Transverse colon (tissue), 4 donors: ENCODE data around the gene NUP62. TPM values are rescaled to one million over a fixed set of nuclear protein-coding genes. Genes with fewer than 3 reads are reported as not detected.

Experiments used
- DNase-seq: peaks from one replicate; pipeline ENCODE4 v3.0.0-alpha.2; 2019
- H3K27ac ChIP-seq, 4 donors: fragments of 200-600 bp; sonication (generic); 2 replicates each; pipeline ENCODE4 v1.5.1; 2016 to 2018; ENCODE audit warnings: inconsistent platforms in 4 of 4
- H3K27me3 ChIP-seq: fragments of 200-600 bp; sonication (generic); 2 replicates; pipeline ENCODE4 v1.5.1; 2017; ENCODE audit warnings: inconsistent platforms
- H3K36me3 ChIP-seq, 4 donors: fragments of 200-600 bp; sonication (generic); 2 replicates each; pipeline ENCODE4 v1.5.1; 2017 to 2019; ENCODE audit warnings: inconsistent platforms in 4 of 4
- H3K4me1 ChIP-seq, 4 donors: fragments of 200-600 bp; sonication (generic); 2 replicates each; pipeline ENCODE4 v1.5.1; 2017 to 2020; ENCODE audit warnings: inconsistent platforms in 4 of 4
- H3K4me3 ChIP-seq, 4 donors: fragments of 200-600 bp; sonication (generic); 1 replicate in 1 of 4; 2 replicates in 3 of 4; pipeline versions ENCODE4 v1.5.1 to v1.6.1; 2017 to 2019; ENCODE audit warnings: inconsistent platforms in 4 of 4
- H3K9me3 ChIP-seq, 2 donors: fragments of 200-600 bp; sonication (generic); 2 replicates each; pipeline ENCODE4 v1.5.1; 2017 to 2019; ENCODE audit warnings: inconsistent platforms in 2 of 2
- CTCF ChIP-seq, 5 experiments: fragments of 200-600 bp in 3 of 5; fragments of 450-650 bp in 2 of 5; sonication (generic) in 3 of 5; IDR thresholded peaks; 1 replicate in 2 of 5; 2 replicates in 3 of 5; pipeline ENCODE4 v1.5.1; 2016 to 2017; ENCODE audit warnings: antibody characterized with exemption in 5 of 5, inconsistent platforms in 3 of 5, mild to moderate bottlenecking in 2 of 5, moderate library complexity in 1 of 5
- EP300 ChIP-seq: sonication (generic); formaldehyde crosslinking; IDR thresholded peaks from one replicate; pipeline ENCODE4 v1.6.1; 2017; ENCODE audit warnings: antibody characterized with exemption, low read depth
- POLR2A ChIP-seq: fragments of 450-650 bp; IDR thresholded peaks from one replicate; pipeline ENCODE4 v1.6.1; 2016; ENCODE audit warnings: antibody characterized with exemption, mild to moderate bottlenecking, moderate library complexity
- POLR2AphosphoS5 ChIP-seq, 3 donors: sonication (generic); formaldehyde crosslinking; IDR thresholded peaks; one replicate each; pipeline ENCODE4 v1.6.1; 2016; ENCODE audit warnings: antibody characterized with exemption in 3 of 3
- WGBS, 2 donors: methylation state at CpG; one replicate each; pipeline ENCODE4 v1.1.5; 2018; ENCODE audit warnings: low coverage in 1 of 2; 5-methylcytosine and 5-hydroxymethylcytosine counted together
- in situ Hi-C, 4 donors: fragments of 200-750 bp; cut with MboI; loops; one replicate each; pipeline versions ENCODE4 v1.15.0 to v1.15.1; 2017; ENCODE audit warnings: low sequenced_read_pairs in 3 of 4, low pct_ligation_motif_present in 1 of 4, low pct_unique_long_range_greater_than_20kb in 1 of 4
- intact Hi-C: fragments of 100-400 bp; cut with DNase I; formaldehyde crosslinking; loops from one replicate; pipeline ENCODE4 v1.15.1; 2023; ENCODE audit warnings: low total_unique reads
- total RNA-seq, 4 donors: library from RNA; depleted of rRNA; stranded (reverse); fragments of >200 nt; gene quantifications; one replicate each; pipeline ENCODE4 v1.1.0, GENCODE V29; 2016

NUP62 gene
- total RNA-seq, 4 donors from 2014 or later, result 30.3 to 136 (median 32.6) TPM

GRCh38 chr19:49896863-49897621 lies 32.3 kb downstream of the NUP62 start, which contains the start of gene IL4I1:
IL4I1 (minus strand) TSS chr19:49896887; CDS start chr19:49896160, 727 bp downstream.
- intact Hi-C loops, result no loop called here
- H3K9me3 ChIP-seq, result no peaks in the 10 kb centered on the region
- H3K4me3 ChIP-seq, result no peak within 1 kb of the TSS
- H3K36me3 ChIP-seq, result no peaks in the 10 kb centered on the region
- H3K27ac ChIP-seq, result peak within 1 kb of the TSS; percentile 38 to 74 (median 58)
- TF ChIP-seq CTCF (IDR thresholded peaks at IDR 0.05) (no peak), EP300 (no peak)
- DNase-seq, result peak; percentile 45
- 20% methylated on average over 20 of the region's 20 CpGs; no CpG with 5 or more reads in 1 of the 2 donors for WGBS, 2 donors
- no peaks in the 10 kb centered on the region for H3K27me3 ChIP-seq
- in situ Hi-C loops, result no loop called here
- peaks cover 0 to 22% (median 12%) of the 10 kb centered on the region in 4 donors for H3K4me1 ChIP-seq

- no peak for DNase-seq
- H3K4me1 ChIP-seq, result peaks cover 0 to 22% (median 14%) of the 10 kb centered on the region in 4 donors
- H3K9me3 ChIP-seq, result no peaks in the 10 kb centered on the region
- H3K27ac ChIP-seq, result no peak overlapping the region
- in situ Hi-C loops, result no loop called here
- intact Hi-C loops, result no loop called here
- no peaks in the 10 kb centered on the region for H3K36me3 ChIP-seq
- TF ChIP-seq CTCF (IDR thresholded peaks at IDR 0.05), result no peak
- WGBS, 2 donors, result 61% methylated on average over 17 of the region's 17 CpGs; no CpG with 5 or more reads in 1 of the 2 donors
- H3K4me3 ChIP-seq, result no peak overlapping the region
- no peaks in the 10 kb centered on the region for H3K27me3 ChIP-seq
Measured at GRCh38 chr19:49895566-49896297, 33.6 kb downstream of the NUP62 start.

- Histone ChIP-seq H3K9me3 (no peaks in the 10 kb centered on the region), H3K4me3 (no peak overlapping the region), H3K27me3 (no peaks in the 10 kb centered on the region), H3K4me1 (peaks cover 6 to 29% (median 21%) of the 10 kb centered on the region in 4 donors), H3K36me3 (no peaks in the 10 kb centered on the region), H3K27ac (no peak overlapping the region)
- TF ChIP-seq EP300, result no peak
- no peak for TF ChIP-seq POLR2AphosphoS5 (IDR thresholded peaks at IDR 0.05)
- TF ChIP-seq CTCF (IDR thresholded peaks at IDR 0.05), result no peak
- TF ChIP-seq POLR2A, result no peak
- WGBS, 2 donors, result 76% methylated on average over 16 of the region's 17 CpGs; no CpG with 5 or more reads in 1 of the 2 donors
- intact Hi-C loops, result no loop called here
- DNase-seq, result no peak
- in situ Hi-C loops, result no loop called here
Measured at GRCh38 chr19:49894879-49895565, 34.3 kb downstream of the NUP62 start.

GRCh38 chr19:49894011-49894664 lies 35.2 kb downstream of the NUP62 start:
- no peak for TF ChIP-seq POLR2AphosphoS5 (IDR thresholded peaks at IDR 0.05)
- TF ChIP-seq CTCF (IDR thresholded peaks at IDR 0.05), result no peak
- TF ChIP-seq POLR2A, result no peak
- no peak for TF ChIP-seq EP300
- in situ Hi-C loops (no loop called here), intact Hi-C loops (no loop called here)
- H3K4me3 ChIP-seq, result no peak overlapping the region
- 68 to 93% methylated on average over 6 to 18 of the region's 18 CpGs for WGBS, 2 donors
- H3K9me3 ChIP-seq, result no peaks in the 10 kb centered on the region
- no peaks in the 10 kb centered on the region for H3K27me3 ChIP-seq
- no peaks in the 10 kb centered on the region for H3K36me3 ChIP-seq
- H3K27ac ChIP-seq, result no peak overlapping the region
- peaks cover 9 to 33% (median 23%) of the 10 kb centered on the region in 4 donors for H3K4me1 ChIP-seq
- DNase-seq, result no peak
